GM18511 (cell line): ENCODE data around the gene ADM2.

Experiments
- ATAC-seq: cut with Tn5 transposase; IDR thresholded peaks from one replicate; pipeline ENCODE4 v1.9.1; 2021; ENCODE audit warnings: mild to moderate bottlenecking, moderate library complexity; ENCODE audit not compliant: unreplicated experiment

ADM2 gene

GRCh38 chr22:50445071-50445879 lies 36.1 kb upstream of the ADM2 start:
- no peak for ATAC-seq

GRCh38 chr22:50445880-50446707 lies 35.2 kb upstream of the ADM2 start:
- ATAC-seq: no peak

GRCh38 chr22:50446708-50447575 lies 34.4 kb upstream of the ADM2 start:
- no peak for ATAC-seq

- ATAC-seq: no peak
Measured at GRCh38 chr22:50447576-50448551, 33.5 kb upstream of the ADM2 start.

- no peak for ATAC-seq
Measured at GRCh38 chr22:50452649-50453048, 28.7 kb upstream of the ADM2 start.

- ATAC-seq: no peak
Measured at GRCh38 chr22:50454556-50455075, 26.7 kb upstream of the ADM2 start.

GRCh38 chr22:50455201-50455600 lies 26.1 kb upstream of the ADM2 start:
- no peak for ATAC-seq

GRCh38 chr22:50456026-50456425 lies 25.3 kb upstream of the ADM2 start:
- ATAC-seq: no peak

- ATAC-seq: no peak
Measured at GRCh38 chr22:50456466-50457234, 24.7 kb upstream of the ADM2 start.

GRCh38 chr22:50459016-50459415 lies 22.3 kb upstream of the ADM2 start:
- no peak for ATAC-seq

- no peak for ATAC-seq
Measured at GRCh38 chr22:50459496-50460140, 21.7 kb upstream of the ADM2 start.

- ATAC-seq: no peak
Measured at GRCh38 chr22:50460938-50461337, 20.4 kb upstream of the ADM2 start.

- no peak for ATAC-seq
Measured at GRCh38 chr22:50461536-50461935, 19.8 kb upstream of the ADM2 start.

GRCh38 chr22:50461979-50462540 lies 19.3 kb upstream of the ADM2 start:
- no peak for ATAC-seq

- no peak for ATAC-seq
Measured at GRCh38 chr22:50463188-50463900, 18.0 kb upstream of the ADM2 start.

- no peak for ATAC-seq
Measured at GRCh38 chr22:50464451-50464850, 16.9 kb upstream of the ADM2 start.

GRCh38 chr22:50465066-50465930 lies 16.0 kb upstream of the ADM2 start:
- ATAC-seq: no peak
